ENCODE measurements around the gene MACROD2. TPM values are rescaled to one million over a fixed set of nuclear protein-coding genes. Genes with fewer than 3 reads are reported as not detected.

Gene MACROD2
- total and polyA plus RNA-seq, 8 donors, result 0.78 to 31.3 (median 10.9) TPM; not detected in 1

- H3K27ac ChIP-seq, result no peak overlapping the region
- H3K9me3 ChIP-seq, result no peaks in the 10 kb centered on the region
- no peak overlapping the region for H3K4me3 ChIP-seq
- H3K27me3 ChIP-seq, result no peaks in the 10 kb centered on the region
- H3K4me1 ChIP-seq, result peaks cover 0 to 16% (median 0%) of the 10 kb centered on the region in 4 donors
- no peak for DNase-seq
- 59 to 89% (median 64%) methylated on average over 3 of the region's 3 CpGs for WGBS, 5 donors
- intact Hi-C loops (cut with DNase I; ENCODE audit: low total_unique reads), result no loop called here
- TF ChIP-seq POLR2A (IDR thresholded peaks at IDR 0.05) (no peak), EP300 (IDR thresholded peaks at IDR 0.05) (no peak)
- no peaks in the 10 kb centered on the region for H3K36me3 ChIP-seq
Observed at GRCh38 chr20:14582855-14583254, 587.5 kb downstream of the MACROD2 start.

- H3K27ac ChIP-seq, result no peak overlapping the region
- H3K27me3 ChIP-seq, result no peaks in the 10 kb centered on the region
- peaks cover 0 to 16% (median 0%) of the 10 kb centered on the region in 4 donors for H3K4me1 ChIP-seq
- no peak overlapping the region for H3K4me3 ChIP-seq
- TF ChIP-seq CTCF (IDR thresholded peaks at IDR 0.05) (no peak), EP300 (IDR thresholded peaks at IDR 0.05) (no peak), POLR2AphosphoS5 (IDR thresholded peaks at IDR 0.05) (no peak), POLR2A (IDR thresholded peaks at IDR 0.05) (no peak)
- DNase-seq, result no peak
- no peaks in the 10 kb centered on the region for H3K9me3 ChIP-seq
- H3K36me3 ChIP-seq, result no peaks in the 10 kb centered on the region
- intact Hi-C loops (cut with DNase I; ENCODE audit: low total_unique reads), result no loop called here
- WGBS, 5 donors, result 61 to 80% (median 76%) methylated on average over 1 of the region's 1 CpG
Observed at GRCh38 chr20:14583413-14583812, 588.1 kb downstream of the MACROD2 start.

- whole genome bisulfite sequencing, 5 donors, result 83 to 91% (median 88%) methylated on average over 2 of the region's 2 CpGs
- no peaks in the 10 kb centered on the region for H3K4me1 ChIP-seq
- H3K9me3 ChIP-seq, result peaks cover 0 to 14% (median 4%) of the 10 kb centered on the region in 4 donors
- H3K36me3 ChIP-seq, result no peaks in the 10 kb centered on the region
- TF ChIP-seq CTCF (IDR thresholded peaks at IDR 0.05) (no peak), POLR2AphosphoS5 (IDR thresholded peaks at IDR 0.05) (no peak), POLR2A (IDR thresholded peaks at IDR 0.05) (no peak), EP300 (IDR thresholded peaks at IDR 0.05) (no peak)
- no peak for DNase-seq
- no peak overlapping the region for H3K27ac ChIP-seq
- intact Hi-C loops (cut with DNase I; ENCODE audit: low total_unique reads), result no loop called here
- H3K27me3 ChIP-seq, result no peaks in the 10 kb centered on the region
- no peak overlapping the region for H3K4me3 ChIP-seq
Observed at GRCh38 chr20:14589383-14589782, 594.1 kb downstream of the MACROD2 start.

- Histone ChIP-seq H3K4me3 (no peak overlapping the region), H3K27ac (no peak overlapping the region), H3K36me3 (no peaks in the 10 kb centered on the region), H3K27me3 (no peaks in the 10 kb centered on the region), H3K4me1 (no peaks in the 10 kb centered on the region), H3K9me3 (peaks cover 0 to under 1% (median 0%) of the 10 kb centered on the region in 4 donors)
- WGBS, 5 donors, result 83 to 91% (median 87%) methylated on average over 8 of the region's 8 CpGs
- no peak for DNase-seq
- TF ChIP-seq EP300 (IDR thresholded peaks at IDR 0.05), result no peak
- no peak for TF ChIP-seq CTCF (IDR thresholded peaks at IDR 0.05)
- no peak for TF ChIP-seq POLR2A (IDR thresholded peaks at IDR 0.05)
- no peak for TF ChIP-seq POLR2AphosphoS5 (IDR thresholded peaks at IDR 0.05)
- intact Hi-C loops (cut with DNase I; ENCODE audit: low total_unique reads), result no loop called here
Observed at GRCh38 chr20:14595051-14595450, 599.7 kb downstream of the MACROD2 start.

GRCh38 chr20:14597206-14597715, 601.9 kb downstream of the MACROD2 start:
- TF ChIP-seq EP300 (IDR thresholded peaks at IDR 0.05) (no peak), POLR2AphosphoS5 (IDR thresholded peaks at IDR 0.05) (no peak), POLR2A (IDR thresholded peaks at IDR 0.05) (no peak), CTCF (IDR thresholded peaks at IDR 0.05) (no peak)
- Histone ChIP-seq H3K27me3 (no peaks in the 10 kb centered on the region), H3K36me3 (no peaks in the 10 kb centered on the region), H3K27ac (no peak overlapping the region), H3K4me1 (no peaks in the 10 kb centered on the region), H3K4me3 (no peak overlapping the region), H3K9me3 (no peaks in the 10 kb centered on the region)
- intact Hi-C loops (cut with DNase I; ENCODE audit: low total_unique reads), result no loop called here
- DNase-seq, result no peak
